GM12892 (cell line): ENCODE measurements around the gene RXRB.

Experiments
- POLR2A ChIP-seq: IDR thresholded peaks from 2 replicates; pipeline ENCODE4 v1.6.1; 2011; ENCODE audit warnings: low read depth, low read length, control low read depth
- POLR2AphosphoS5 ChIP-seq: IDR thresholded peaks from 2 replicates; pipeline ENCODE4 v1.6.1; 2011; ENCODE audit warnings: low read depth, low read length, control low read depth
- TAF1 ChIP-seq: IDR thresholded peaks from 2 replicates; pipeline ENCODE4 v1.6.1; 2011; ENCODE audit warnings: low read depth, mild to moderate bottlenecking, control low read depth, low read length, borderline replicate concordance

GRCh38 chr6:33217246-33217645 lies 16.8 kb upstream of the RXRB start:
- TF ChIP-seq POLR2AphosphoS5 (no peak), POLR2A (no peak), TAF1 (no peak)
